T-helper 1 cell treated with Interleukin-12 subunit alpha and Interleukin-12 subunit beta and Interleukin-4 antibody, amounts not matched to agents 30 μg/mL and 1 μg/mL, for 36 hours (primary cell): ENCODE data around the gene KLHL2.

Experiments
- H3K27ac Mint-ChIP-seq: one replicate; pipeline ENCODE4 v1.8.0; 2021; ENCODE audit warnings: mild to moderate bottlenecking, mixed read lengths
- H3K27me3 Mint-ChIP-seq: one replicate; pipeline ENCODE4 v1.8.0; 2021; ENCODE audit warnings: low read depth, mixed read lengths
- H3K36me3 Mint-ChIP-seq: one replicate; pipeline ENCODE4 v1.8.0; 2021; ENCODE audit warnings: low read depth, mixed read lengths
- H3K4me1 Mint-ChIP-seq: one replicate; pipeline ENCODE4 v1.8.0; 2021; ENCODE audit warnings: low read depth, mixed read lengths
- H3K4me3 Mint-ChIP-seq: one replicate; pipeline ENCODE4 v1.8.0; 2021; ENCODE audit warnings: mild to moderate bottlenecking, moderate library complexity, mixed read lengths
- H3K9me3 Mint-ChIP-seq: one replicate; pipeline ENCODE4 v1.8.0; 2021; ENCODE audit warnings: mixed read lengths

Gene KLHL2

DNA sequence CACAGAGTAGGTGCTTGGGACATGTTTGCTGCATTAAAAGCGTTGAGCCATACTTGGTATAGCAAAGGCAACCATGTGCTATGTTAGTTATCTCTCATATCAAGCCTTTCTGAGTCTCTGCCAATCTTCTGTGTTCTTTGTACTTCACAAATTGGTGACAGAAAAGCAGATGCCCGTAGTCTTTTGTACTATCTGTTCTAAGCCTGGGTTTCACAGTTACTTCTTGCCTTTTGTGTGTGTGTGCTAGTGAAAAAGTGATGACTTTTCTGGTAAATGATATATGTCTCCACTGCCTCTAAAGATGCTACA lies 16.1 kb upstream of the KLHL2 start:
- Mint-ChIP-seq H3K27ac (no peak overlapping the region), H3K4me3 (no peak overlapping the region), H3K9me3 (no peaks in the 10 kb centered on the region), H3K36me3 (peaks cover 5% of the 10 kb centered on the region), H3K27me3 (no peaks in the 10 kb centered on the region), H3K4me1 (peaks cover 26% of the 10 kb centered on the region)

- peaks cover 26% of the 10 kb centered on the region for H3K4me1 Mint-ChIP-seq
- no peak overlapping the region for H3K27ac Mint-ChIP-seq
- H3K9me3 Mint-ChIP-seq, result no peaks in the 10 kb centered on the region
- H3K27me3 Mint-ChIP-seq, result no peaks in the 10 kb centered on the region
- no peak overlapping the region for H3K4me3 Mint-ChIP-seq
- H3K36me3 Mint-ChIP-seq, result peaks cover 5% of the 10 kb centered on the region
Measured at GRCh38 chr4:165191814-165192499, 15.4 kb upstream of the KLHL2 start.

- Mint-ChIP-seq H3K27me3 (no peaks in the 10 kb centered on the region), H3K4me1 (peaks cover 26% of the 10 kb centered on the region), H3K36me3 (peaks cover 5% of the 10 kb centered on the region), H3K27ac (peak overlapping the region; percentile 4), H3K9me3 (no peaks in the 10 kb centered on the region), H3K4me3 (peak overlapping the region; percentile 26)
Measured at GRCh38 chr4:165192500-165192898, 14.9 kb upstream of the KLHL2 start.

DNA sequence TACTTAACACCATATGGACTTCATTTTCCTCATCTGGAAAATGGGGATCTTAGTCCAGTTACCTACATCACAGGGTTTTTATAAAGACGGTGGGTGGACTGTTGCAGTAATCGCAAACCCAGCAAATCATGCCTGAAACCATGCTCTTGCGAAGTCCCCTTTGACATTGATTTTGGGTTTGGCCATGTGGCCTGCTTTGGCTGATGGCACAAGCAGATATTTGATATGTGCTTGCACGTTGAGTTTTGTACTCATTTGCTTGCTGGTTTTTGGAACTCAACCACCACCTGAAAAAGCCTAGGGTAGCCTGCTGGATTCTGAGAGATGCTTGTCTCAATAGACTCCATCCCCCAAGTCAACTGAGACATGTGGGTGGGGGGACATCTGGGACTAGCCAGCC lies 14.4 kb upstream of the KLHL2 start:
- peaks cover 5% of the 10 kb centered on the region for H3K36me3 Mint-ChIP-seq
- peaks cover 28% of the 10 kb centered on the region for H3K4me1 Mint-ChIP-seq
- no peaks in the 10 kb centered on the region for H3K27me3 Mint-ChIP-seq
- H3K27ac Mint-ChIP-seq, result no peak overlapping the region
- H3K9me3 Mint-ChIP-seq, result no peaks in the 10 kb centered on the region
- H3K4me3 Mint-ChIP-seq, result no peak overlapping the region

- Mint-ChIP-seq H3K36me3 (peaks cover 3% of the 10 kb centered on the region), H3K27ac (no peak overlapping the region), H3K4me1 (peaks cover 28% of the 10 kb centered on the region), H3K4me3 (no peak overlapping the region), H3K27me3 (no peaks in the 10 kb centered on the region), H3K9me3 (no peaks in the 10 kb centered on the region)
Measured at GRCh38 chr4:165194368-165194767, 13.0 kb upstream of the KLHL2 start.

DNA sequence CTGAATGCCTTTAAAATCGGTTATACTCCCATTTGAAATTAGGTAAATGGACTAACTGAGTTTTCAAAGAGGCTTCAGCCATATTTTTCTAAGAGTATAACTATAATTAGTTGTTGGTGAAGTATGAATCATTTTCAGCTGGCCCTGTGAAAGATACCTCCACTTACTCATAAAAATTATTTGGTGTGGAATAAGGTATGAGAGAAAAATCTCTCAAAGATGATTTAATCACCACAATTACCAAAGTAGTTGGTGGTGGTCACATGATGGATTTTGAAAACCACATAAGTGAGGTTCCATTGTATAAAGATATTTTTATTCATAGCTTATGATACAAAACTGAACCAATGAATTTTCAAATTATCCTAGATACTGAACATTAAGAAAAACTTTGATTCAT lies 9.0 kb upstream of the KLHL2 start:
- Mint-ChIP-seq H3K27ac (no peak overlapping the region), H3K36me3 (peaks cover 4% of the 10 kb centered on the region), H3K4me3 (no peak overlapping the region), H3K27me3 (no peaks in the 10 kb centered on the region), H3K4me1 (peaks cover 4% of the 10 kb centered on the region), H3K9me3 (no peaks in the 10 kb centered on the region)

- no peak overlapping the region for H3K27ac Mint-ChIP-seq
- no peaks in the 10 kb centered on the region for H3K9me3 Mint-ChIP-seq
- no peaks in the 10 kb centered on the region for H3K27me3 Mint-ChIP-seq
- H3K4me1 Mint-ChIP-seq, result peaks cover 11% of the 10 kb centered on the region
- H3K36me3 Mint-ChIP-seq, result peaks cover 2% of the 10 kb centered on the region
- no peak overlapping the region for H3K4me3 Mint-ChIP-seq
Measured at GRCh38 chr4:165199286-165199685, 8.1 kb upstream of the KLHL2 start.

DNA sequence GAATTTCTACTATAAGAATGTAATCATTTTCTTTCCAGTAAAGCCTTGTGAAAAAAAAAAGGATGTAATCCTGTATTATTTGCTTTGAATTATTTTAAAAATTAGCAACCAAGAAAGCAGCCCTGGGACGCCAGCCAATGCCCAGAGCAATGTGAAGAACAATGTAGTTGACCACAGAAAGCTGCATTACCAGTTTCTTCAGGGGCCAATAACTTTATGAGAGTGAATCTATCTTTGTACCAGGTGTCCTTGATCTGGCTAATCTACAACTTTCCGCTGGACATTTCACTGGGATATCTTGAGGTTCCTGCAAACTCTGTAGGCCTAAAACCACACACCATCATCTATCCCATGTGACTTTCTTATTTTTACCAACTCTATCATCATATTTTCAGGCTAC lies 7.6 kb upstream of the KLHL2 start:
- Mint-ChIP-seq H3K36me3 (peaks cover 2% of the 10 kb centered on the region), H3K27me3 (no peaks in the 10 kb centered on the region), H3K27ac (no peak overlapping the region), H3K9me3 (no peaks in the 10 kb centered on the region), H3K4me3 (no peak overlapping the region), H3K4me1 (peaks cover 13% of the 10 kb centered on the region)

DNA sequence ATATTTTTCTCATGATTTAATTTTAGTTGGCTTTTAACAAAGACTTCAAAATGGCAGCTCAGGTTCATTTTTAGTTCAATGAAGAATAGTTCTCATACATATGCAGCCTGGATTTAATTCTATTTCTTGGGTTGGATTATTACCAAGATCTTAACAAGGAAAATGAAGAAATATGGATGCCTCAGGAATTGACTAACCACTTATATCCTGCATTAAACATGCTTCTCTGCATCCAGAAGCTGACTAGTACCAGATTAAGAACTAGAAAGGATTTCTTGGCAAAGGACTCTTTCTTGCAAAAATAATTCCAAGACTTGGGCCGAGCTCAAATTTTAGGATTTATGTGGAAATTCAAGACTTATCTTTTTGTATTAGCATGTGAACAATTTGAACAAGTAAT lies 5.6 kb upstream of the KLHL2 start:
- Mint-ChIP-seq H3K27me3 (no peaks in the 10 kb centered on the region), H3K36me3 (peaks cover 2% of the 10 kb centered on the region), H3K4me1 (peaks cover 24% of the 10 kb centered on the region), H3K27ac (no peak overlapping the region), H3K9me3 (no peaks in the 10 kb centered on the region), H3K4me3 (no peak overlapping the region)

GRCh38 chr4:165203541-165204461 lies 3.6 kb upstream of the KLHL2 start:
- H3K4me3 Mint-ChIP-seq, result peak overlapping the region; percentile 8
- peak overlapping the region; percentile 81 for H3K27ac Mint-ChIP-seq
- H3K36me3 Mint-ChIP-seq, result peaks cover 4% of the 10 kb centered on the region
- H3K27me3 Mint-ChIP-seq, result no peaks in the 10 kb centered on the region
- peaks cover 29% of the 10 kb centered on the region for H3K4me1 Mint-ChIP-seq
- H3K9me3 Mint-ChIP-seq, result no peaks in the 10 kb centered on the region

GRCh38 chr4:165204462-165204830 lies 2.9 kb upstream of the KLHL2 start:
- Mint-ChIP-seq H3K4me3 (peak overlapping the region; percentile 8), H3K27ac (peak overlapping the region; percentile 81), H3K36me3 (peaks cover 5% of the 10 kb centered on the region), H3K9me3 (no peaks in the 10 kb centered on the region), H3K4me1 (peaks cover 34% of the 10 kb centered on the region), H3K27me3 (no peaks in the 10 kb centered on the region)

- Mint-ChIP-seq H3K27me3 (no peaks in the 10 kb centered on the region), H3K9me3 (no peaks in the 10 kb centered on the region), H3K27ac (peak overlapping the region; percentile 79), H3K36me3 (peaks cover 8% of the 10 kb centered on the region), H3K4me1 (peaks cover 52% of the 10 kb centered on the region), H3K4me3 (peak overlapping the region; percentile 83)
Measured at GRCh38 chr4:165207016-165207430, 338 bp upstream of the KLHL2 start.

- Mint-ChIP-seq H3K4me1 (peaks cover 63% of the 10 kb centered on the region), H3K27me3 (no peaks in the 10 kb centered on the region), H3K27ac (peak overlapping the region; percentile 88), H3K36me3 (peaks cover 8% of the 10 kb centered on the region), H3K9me3 (no peaks in the 10 kb centered on the region), H3K4me3 (peak overlapping the region; percentile 90)
Measured at GRCh38 chr4:165208221-165208652, 876 bp downstream of the KLHL2 start.

DNA sequence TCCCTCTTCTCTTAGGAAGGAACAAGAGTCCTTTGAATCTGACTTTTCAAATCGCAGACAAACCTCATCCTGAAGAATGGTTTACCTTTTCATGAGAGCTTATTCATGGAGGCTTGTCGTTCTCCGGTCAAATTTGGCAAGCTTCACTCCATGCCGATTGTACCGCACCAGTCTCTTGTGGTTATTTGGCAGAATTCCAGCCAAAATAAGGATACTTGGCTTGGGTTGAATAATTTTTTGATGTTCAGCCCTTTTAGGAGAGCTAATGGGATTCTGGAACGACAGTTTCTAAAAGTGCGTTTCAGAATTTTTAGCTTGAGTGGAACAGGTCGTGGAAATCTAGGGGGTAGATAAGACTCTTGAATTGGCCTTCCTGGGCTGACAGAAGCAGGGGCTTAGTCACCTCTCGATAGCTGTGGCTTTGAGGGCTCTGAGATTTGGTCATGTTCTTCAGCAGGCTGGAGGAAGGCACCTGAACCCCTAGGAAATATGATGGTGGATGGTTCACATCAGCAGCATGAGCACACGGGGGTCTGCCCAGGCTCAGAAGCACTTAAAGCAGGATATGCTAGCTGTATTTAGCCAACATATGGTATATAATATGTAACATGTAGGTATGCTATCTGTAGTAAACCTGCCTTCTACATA lies 1.5 kb downstream of the KLHL2 start:
- Mint-ChIP-seq H3K4me3 (peak overlapping the region; percentile 90), H3K27me3 (no peaks in the 10 kb centered on the region), H3K4me1 (peaks cover 61% of the 10 kb centered on the region)

DNA sequence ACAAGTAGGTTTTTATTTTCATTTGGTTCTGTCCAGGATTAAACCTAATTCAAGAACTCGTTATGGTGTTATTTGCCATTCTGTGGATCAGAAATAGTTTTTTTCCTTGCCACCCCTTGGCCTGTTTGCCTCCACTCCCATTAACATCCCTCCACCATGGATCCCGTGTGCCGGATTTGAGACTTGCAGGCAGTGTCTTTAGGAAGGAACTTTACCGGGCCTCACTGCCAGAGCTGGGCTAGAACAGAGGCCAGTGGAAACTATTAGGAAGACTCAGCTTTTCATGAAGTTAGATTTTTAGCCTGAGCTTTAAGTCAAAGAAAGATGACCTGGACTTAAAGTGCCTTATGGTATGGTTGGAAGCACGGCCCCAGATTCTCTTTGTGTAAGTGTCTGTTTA lies 2.4 kb downstream of the KLHL2 start:
- Mint-ChIP-seq H3K9me3 (no peaks in the 10 kb centered on the region), H3K36me3 (peaks cover 10% of the 10 kb centered on the region), H3K4me3 (peak overlapping the region; percentile 18), H3K4me1 (peaks cover 62% of the 10 kb centered on the region), H3K27me3 (no peaks in the 10 kb centered on the region), H3K27ac (no peak overlapping the region)

More for the DNA sequence above, 1.5 kb downstream of the KLHL2 start:
- H3K27ac Mint-ChIP-seq, result peak overlapping the region; percentile 32
- peaks cover 10% of the 10 kb centered on the region for H3K36me3 Mint-ChIP-seq
- H3K9me3 Mint-ChIP-seq, result no peaks in the 10 kb centered on the region
